ENCODE measurements around the gene CACNA1I.

DNA sequence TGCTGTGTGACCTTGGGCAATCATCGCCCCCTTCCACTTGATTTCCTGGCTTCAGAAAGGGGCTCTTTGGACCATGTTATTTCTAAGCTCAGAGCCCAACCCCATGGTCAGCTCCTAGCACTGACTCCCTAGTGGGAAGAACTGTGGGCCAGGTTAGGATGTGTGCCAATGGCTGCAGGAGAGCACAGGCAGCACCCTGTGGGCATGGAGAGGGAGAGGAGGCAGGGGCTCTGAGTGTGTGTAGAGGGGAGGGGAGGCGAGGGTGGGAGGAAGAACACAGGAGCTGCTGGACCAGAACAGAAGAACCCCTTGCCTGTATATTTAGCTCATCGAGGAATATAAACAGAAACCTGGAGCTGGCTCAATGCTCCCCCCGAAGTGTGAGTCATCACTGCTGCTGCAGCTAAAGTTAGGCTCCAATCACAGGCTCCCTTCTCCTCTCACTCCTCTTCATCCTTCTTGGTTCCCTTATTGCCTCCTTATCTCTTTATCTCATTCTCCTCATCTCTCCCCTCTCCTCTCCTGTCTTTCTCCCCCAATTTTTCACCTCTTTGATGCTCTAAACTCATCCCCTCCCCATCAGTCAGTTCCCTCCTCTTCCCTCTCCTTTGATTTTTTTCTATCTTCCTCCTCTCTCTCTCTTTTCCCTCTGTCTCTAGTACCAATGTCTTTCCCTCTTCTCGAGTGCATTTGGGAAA, 23.5 kb upstream of the CACNA1I start:
- no peak for TF ChIP-seq POLR2A (IDR thresholded peaks at IDR 0.05)
- no peak for TF ChIP-seq CTCF (IDR thresholded peaks at IDR 0.05)
